ENCODE data around the gene NCAPD3.
"Not testable (repeated sequence)": the region's sequence is repeated elsewhere in the genome, so short reads cannot be mapped to it uniquely, and the experiment has no call there.

NCAPD3 gene

GRCh38 chr11:134224710-134225664 is 1.2 kb upstream of the NCAPD3 start:
- DNase-seq = no peak

- DNase-seq = no peak
These were observed 646 bp downstream of the NCAPD3 start for GRCh38 chr11:134223121-134223520.

- DNase-seq = no peak
These were observed 7.0 kb downstream of the NCAPD3 start for GRCh38 chr11:134216816-134217215.

GRCh38 chr11:134215836-134216235 is 7.9 kb downstream of the NCAPD3 start:
- no peak for DNase-seq

DNA sequence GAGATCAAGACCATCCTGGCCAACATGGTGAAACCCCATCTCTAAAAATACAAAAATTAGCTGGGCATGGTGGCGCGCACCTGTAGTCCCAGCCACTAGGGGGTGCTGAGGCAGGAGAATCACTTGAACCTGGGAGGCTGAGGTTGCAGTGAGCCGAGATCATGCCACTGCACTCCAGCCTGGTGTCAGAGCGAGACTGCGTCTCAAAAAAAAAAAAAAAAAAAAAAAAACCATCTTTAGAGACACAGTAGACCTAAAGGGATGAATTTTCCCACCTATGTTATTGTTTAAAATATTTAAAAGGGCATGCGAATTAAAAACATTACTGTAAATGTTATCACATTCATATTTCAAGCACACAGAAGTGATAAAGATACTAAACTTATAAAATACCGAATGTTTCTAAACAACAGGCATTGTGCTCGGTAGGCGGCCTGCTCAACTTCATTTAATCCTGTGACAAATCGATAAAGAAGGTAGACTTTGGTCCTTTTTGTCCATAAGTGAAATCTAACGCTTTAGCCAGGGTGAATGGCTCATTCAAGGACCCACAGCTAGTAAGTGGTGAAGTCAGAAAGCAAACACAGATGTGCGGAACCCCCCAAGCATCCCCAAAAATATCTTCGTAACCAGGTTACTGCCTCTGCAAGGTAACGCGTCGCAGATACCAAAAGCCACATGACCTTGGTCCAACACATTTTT is 16.1 kb downstream of the NCAPD3 start:
- DNase-seq = peak in 1 of 2 experiments; percentile 3

GRCh38 chr11:134206185-134206584 is 17.6 kb downstream of the NCAPD3 start:
- DNase-seq = no peak

DNA sequence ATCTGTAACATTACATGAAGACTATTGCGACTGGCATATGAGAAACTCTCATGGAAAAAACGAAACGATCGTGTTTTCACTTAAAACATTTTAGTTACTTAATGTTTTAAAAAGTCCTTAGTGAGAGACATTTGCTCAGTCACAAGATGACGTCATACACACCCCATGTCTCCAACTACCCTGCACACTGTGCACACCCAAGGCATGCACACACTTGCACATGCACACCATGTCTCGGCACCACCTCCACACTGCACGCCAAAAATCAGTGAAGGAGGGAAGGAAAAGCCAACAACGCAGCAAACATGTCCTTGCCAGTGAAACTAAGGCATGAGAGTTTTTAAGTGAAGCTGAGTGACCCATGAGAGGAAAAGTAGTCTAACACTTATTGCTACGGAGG is 18.0 kb downstream of the NCAPD3 start:
- no peak for DNase-seq

GRCh38 chr11:134202661-134203060 is 21.1 kb downstream of the NCAPD3 start:
- DNase-seq = no peak

- no peak for DNase-seq
These were observed 23.1 kb downstream of the NCAPD3 start for GRCh38 chr11:134200688-134201087.

- no peak for DNase-seq
These were observed 24.2 kb downstream of the NCAPD3 start for GRCh38 chr11:134199531-134199930.

- no peak for DNase-seq
These were observed 27.0 kb downstream of the NCAPD3 start for GRCh38 chr11:134196756-134197155.

DNA sequence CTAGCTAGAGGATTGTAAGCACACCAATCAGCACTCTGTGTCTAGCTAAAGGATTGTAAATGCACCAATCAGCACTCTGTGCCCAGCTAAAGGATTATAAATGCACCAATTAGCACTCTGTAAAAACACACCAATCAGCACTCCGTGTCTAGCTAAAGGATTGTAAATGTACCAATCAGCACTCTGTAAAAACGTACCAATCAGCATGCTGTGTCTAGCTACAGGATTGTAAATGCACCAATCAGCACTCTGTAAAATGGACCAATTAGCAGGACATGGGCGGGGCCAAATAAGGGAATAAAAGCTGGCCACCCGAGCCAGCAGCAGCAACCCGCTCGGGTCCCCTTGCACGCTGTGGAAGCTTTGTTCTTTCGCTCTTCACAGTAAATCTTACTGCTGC is 35.7 kb downstream of the NCAPD3 start:
- not testable (repeated sequence) for DNase-seq

DNA sequence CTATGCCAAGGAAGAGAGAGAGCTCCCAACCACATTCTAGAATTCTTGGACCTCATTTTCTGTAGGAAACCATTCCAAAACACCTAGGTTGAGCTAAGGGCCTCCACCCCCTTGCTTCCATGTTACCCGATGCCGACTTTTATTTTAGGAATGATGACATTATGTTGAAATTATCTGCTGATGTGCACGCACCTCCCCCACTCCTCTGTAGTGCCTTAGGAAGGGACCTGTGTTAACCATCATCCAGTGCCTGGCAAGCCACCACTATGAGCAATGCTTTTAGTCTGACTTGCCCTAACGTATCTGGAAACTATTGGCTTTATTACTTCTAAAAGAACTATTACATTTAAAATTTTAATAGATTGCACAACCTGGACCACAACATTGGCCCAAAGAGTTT is 42.1 kb downstream of the NCAPD3 start:
- DNase-seq = no peak

DNA sequence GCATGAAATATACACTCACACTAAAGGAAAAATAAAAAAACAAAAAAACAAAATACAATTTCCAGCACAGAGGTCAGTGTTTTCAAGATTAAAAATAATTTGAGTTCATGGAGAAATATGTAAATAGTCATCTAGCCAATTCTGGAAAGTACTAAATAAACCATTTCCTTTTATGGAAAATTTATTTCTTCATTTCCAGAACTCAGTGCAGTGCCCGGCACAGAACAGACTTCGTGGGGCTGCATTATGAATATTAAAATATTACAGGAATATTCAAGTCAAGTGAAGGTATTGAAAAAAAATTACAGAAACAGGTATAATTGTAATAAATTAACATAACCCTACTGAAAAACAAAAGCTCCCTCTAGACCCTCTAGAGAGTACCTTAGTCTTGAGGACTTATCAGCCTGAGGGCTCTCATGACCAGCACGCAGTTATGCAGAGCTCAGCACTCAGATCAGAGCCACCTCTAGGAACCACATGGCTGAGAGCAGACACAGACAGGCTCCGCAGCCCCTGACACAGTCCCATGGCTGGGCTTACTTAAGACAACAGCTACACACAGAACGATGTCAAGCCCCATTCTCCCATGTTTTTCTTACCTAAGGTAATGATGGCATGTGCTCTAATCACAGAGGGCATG is 45.6 kb downstream of the NCAPD3 start:
- DNase-seq = no peak

DNA sequence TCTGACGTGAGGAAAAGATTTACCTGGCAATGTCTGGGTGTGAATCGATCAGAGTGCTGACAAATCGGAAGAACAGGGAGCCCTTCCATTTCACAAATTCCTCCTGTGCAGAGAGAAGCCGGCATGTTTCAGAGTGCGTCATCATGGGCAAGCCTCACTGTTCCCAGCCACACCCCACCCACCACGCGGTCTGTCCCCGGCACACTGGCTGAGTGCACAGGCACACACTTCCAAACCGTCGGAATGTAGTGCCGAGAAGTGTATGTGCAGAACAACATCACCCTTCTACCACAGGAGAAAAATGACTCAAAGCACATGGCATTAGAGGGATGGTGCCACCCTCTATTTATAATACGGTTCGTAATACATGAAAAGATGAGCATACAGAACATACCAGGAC is 47.5 kb downstream of the NCAPD3 start:
- no peak for DNase-seq

DNA sequence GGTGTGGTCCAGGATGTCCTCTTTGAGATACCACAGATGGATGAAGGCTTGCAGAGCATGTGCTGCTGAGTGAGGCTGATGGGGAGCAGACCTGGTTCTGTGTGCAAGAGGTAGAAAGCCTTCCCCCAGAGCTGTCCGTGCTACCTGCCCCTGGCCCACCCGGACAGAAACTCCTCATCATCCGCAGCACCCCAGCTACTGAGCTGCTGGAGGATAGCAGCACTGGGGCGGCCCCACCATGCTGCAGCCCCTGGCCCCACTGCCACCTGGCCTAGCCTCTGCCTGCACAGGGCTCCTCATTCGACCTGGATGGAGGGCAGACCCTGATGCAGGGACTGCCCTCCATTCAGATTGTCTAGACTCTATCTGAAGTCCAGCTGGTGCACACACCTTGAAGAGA is 50.5 kb downstream of the NCAPD3 start:
- no peak for DNase-seq

GRCh38 chr11:134171951-134172350 is 51.8 kb downstream of the NCAPD3 start:
- DNase-seq = no peak

GRCh38 chr11:134170919-134171281 is 52.9 kb downstream of the NCAPD3 start:
- DNase-seq = no peak

DNA sequence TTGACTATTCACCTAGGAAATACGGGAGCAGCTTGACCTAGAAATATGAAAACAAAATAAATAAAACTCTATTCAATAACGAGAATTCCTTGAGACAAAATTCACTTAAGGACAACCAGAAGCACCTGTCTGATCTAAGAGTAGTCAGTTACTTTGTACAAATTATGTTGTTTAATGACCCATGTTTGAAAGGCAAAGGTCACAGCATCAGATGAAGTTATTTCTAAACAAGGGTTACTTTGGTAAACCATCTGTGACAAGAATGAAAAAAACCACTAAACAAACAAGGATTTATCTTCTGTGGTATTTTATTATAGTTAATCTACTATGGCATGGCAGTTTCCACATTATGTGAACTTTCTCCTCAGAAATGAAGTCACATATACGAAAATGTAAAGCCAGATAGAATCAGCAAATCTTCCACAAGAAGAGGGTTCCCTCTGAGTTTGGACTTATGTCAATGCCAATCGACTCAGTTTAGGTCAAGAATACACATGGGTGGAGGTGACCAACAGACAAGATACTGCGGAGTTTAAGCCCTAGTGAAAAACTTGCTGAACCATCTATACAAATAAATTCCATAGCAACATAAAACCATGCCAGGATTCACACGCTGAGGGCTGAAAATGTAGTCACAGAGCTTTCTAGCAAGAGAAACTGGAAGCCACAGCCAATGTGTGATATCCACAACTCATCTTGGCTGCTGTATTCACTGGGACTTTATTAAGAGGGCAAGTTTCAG is 53.4 kb downstream of the NCAPD3 start:
- DNase-seq = no peak

DNA sequence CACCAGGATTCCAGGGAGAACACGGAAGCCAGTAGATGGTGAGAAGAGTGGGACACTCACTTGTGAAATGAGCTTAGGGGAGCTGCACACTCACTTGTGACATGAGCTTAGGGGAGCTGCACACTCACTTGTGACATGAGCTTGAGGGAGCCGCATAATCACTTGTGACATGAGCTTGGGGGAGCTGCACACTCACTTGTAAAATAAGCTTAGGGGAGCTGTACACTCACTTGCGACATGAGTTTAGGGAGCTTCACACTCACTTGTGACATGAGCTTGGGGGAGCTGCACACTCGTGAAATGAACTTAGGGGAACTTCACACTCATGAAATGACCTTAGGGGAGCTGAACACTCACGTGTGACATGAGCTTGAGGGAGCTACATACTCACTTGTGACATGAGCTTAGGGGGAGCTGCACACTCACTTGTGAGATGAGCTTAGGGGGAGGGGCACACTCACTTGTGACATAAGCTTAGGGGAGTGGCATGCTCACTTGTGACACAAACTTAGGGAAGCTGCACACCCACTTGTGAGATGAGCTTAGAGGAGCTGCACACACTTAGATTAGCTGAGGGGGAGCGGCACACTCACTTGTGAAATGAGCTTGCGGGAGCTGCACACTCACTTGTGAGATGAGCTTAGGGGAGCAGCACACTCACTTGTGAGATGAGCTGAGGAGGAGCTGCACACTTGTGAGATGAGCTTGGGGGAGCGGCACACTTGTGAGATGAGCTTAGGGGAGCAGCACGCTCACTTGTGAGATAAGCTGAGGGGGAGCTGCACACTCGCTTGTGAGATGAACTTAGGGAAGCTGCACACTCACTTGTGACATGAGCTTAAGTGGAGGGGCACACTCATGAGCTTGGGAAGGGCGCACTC is 59.0 kb downstream of the NCAPD3 start:
- DNase-seq = no peak

GRCh38 chr11:134159652-134160051 is 64.1 kb downstream of the NCAPD3 start:
- DNase-seq = no peak

GRCh38 chr11:134158023-134158422 is 65.7 kb downstream of the NCAPD3 start:
- no peak for DNase-seq

Measured in SW 1271 (cell line).